GM15510 (cell line): Measurements from ENCODE around the gene TTC36.

Source experiments
- POLR2A ChIP-seq: IDR thresholded peaks from 3 replicates; pipeline ENCODE4 v1.6.1; 2011; ENCODE audit warnings: borderline replicate concordance; ENCODE audit not compliant: insufficient read length; ENCODE audit errors: extremely low read depth

The TTC36 gene, protein sequence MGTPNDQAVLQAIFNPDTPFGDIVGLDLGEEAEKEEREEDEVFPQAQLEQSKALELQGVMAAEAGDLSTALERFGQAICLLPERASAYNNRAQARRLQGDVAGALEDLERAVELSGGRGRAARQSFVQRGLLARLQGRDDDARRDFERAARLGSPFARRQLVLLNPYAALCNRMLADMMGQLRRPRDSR

GRCh38 chr11:118527109-118527508, at the start of gene TTC36:
TTC36 (plus strand) TSS chr11:118527474; CDS start chr11:118527495, 21 bp downstream.
- no peak for TF ChIP-seq POLR2A

DNA sequence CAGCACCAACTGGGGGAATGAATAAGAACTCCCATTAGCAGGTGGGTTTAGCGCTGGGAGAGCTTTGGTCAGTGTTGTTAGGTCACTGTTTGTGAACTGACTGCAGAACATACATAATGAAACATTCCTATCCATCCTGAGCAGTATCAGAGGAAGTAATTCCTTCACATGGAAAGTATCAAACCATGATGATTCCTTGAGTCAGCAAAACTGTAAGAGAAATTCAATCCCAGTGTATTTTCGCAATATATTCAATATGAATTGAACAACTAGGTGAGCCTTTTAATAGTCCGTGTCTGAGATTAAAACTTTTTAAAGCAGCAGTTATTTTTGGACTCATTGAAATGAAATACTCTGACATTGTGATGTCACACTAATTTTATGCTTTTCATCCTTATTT, 42.9 kb upstream of the TTC36 start:
- TF ChIP-seq POLR2A = no peak

DNA sequence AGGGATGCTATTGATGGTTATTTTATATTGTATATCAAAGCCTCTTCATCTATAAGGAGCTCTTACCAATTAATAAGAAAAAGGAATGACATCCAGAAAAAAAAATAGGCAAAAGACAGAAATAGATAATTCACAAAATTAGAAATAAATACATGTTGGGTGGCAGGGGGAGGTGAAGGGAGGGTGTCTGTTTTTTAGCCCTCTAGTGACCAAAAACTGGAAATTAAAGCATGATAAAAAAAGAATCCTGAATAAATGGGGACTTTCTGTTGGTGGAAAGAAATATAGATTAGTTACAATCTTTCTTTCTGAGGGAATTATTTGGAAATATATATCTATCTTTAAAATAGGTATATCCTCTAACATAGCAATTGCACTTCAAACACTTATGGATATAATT, 42.0 kb upstream of the TTC36 start:
- no peak for TF ChIP-seq POLR2A

- no peak for TF ChIP-seq POLR2A
Observed at GRCh38 chr11:118488480-118489109, 38.7 kb upstream of the TTC36 start.

- TF ChIP-seq POLR2A = no peak
Observed at GRCh38 chr11:118491041-118491440, 36.2 kb upstream of the TTC36 start.

- no peak for TF ChIP-seq POLR2A
Observed at GRCh38 chr11:118497831-118498230, 29.4 kb upstream of the TTC36 start.

- TF ChIP-seq POLR2A = no peak
Observed at GRCh38 chr11:118503216-118503615, 24.1 kb upstream of the TTC36 start.

DNA sequence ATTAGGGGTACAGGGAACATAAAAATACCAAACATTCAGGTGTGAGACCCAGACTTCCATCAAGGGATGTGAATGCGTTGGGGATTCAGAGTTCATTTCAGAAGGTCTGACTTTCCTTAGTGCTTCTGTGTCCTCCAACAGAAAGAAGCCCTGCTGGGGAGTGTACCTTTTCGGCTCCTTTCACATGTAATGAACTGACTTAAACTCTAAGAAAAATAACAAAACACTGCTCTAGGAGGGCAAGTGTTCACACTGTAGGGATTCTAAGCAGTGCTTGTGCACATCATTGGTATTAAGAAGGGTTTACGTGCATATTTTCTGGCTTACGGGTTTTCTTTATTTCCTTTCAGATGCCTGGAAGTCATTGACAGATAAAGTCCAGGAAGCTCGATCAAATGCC, 15.7 kb upstream of the TTC36 start:
- no peak for TF ChIP-seq POLR2A

DNA sequence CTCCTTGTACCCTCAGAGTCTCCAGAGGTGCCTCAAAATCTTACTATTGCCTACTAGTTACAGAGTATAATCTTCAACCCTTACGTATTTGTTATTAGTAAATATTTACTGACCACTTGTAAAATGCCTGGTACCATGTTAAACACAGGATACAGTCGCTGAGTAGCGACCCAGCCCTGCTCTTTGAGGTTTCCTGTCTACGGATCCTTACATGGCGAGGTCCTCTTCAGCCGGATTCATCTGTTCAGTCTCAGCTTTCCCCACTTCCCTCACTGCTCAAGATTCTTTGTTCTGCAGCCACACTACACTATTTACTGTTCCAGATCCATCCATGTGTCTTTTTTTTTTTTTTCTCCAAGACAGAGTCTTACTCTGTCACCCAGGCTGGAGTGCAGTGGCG, 13.2 kb upstream of the TTC36 start:
- TF ChIP-seq POLR2A = no peak

GRCh38 chr11:118519549-118519948, 7.7 kb upstream of the TTC36 start:
- no peak for TF ChIP-seq POLR2A

GRCh38 chr11:118521892-118522311, 5.4 kb upstream of the TTC36 start:
- TF ChIP-seq POLR2A = no peak

GRCh38 chr11:118522571-118523072, 4.7 kb upstream of the TTC36 start:
- no peak for TF ChIP-seq POLR2A

DNA sequence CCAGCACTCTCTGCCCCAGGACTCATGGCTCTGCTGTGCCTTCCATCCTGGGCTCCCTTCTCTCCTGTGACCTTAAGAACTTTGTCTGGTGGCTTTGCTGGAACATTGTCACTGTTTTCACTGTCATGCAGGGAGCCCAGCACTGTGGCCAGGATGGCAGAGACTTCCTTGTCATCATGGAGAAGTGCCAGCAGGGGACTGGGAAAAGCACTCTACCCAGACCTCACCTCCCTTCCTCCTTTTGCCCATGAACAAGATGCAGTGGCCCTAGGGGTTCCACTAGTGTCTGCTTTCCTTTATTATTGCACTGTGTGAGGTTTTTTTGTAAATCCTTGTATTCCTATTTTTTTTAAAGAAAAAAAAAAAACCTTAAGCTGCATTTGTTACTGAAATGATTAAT, 2.9 kb upstream of the TTC36 start:
- TF ChIP-seq POLR2A = no peak

DNA sequence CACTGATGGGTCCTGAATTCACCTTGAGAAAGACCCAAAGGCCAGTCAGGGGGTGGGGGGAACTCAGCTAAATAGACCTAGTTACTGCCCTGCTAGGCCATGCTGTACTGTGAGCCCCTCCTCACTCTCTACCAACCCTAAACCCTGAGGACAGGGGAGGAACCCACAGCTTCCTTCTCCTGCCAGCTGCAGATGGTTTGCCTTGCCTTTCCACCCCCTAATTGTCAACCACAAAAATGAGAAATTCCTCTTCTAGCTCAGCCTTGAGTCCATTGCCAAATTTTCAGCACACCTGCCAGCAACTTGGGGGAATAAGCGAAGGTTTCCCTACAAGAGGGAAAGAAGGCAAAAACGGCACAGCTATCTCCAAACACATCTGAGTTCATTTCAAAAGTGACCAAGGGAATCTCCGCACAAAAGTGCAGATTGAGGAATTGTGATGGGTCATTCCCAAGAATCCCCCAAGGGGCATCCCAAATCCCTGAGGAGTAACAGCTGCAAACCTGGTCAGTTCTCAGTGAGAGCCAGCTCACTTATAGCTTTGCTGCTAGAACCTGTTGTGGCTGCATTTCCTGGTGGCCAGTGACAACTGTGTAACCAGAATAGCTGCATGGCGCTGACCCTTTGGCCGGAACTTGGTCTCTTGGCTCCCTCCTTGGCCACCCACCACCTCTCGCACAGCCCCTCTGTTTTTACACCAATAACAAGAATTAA, 2.4 kb upstream of the TTC36 start:
- TF ChIP-seq POLR2A = no peak

DNA sequence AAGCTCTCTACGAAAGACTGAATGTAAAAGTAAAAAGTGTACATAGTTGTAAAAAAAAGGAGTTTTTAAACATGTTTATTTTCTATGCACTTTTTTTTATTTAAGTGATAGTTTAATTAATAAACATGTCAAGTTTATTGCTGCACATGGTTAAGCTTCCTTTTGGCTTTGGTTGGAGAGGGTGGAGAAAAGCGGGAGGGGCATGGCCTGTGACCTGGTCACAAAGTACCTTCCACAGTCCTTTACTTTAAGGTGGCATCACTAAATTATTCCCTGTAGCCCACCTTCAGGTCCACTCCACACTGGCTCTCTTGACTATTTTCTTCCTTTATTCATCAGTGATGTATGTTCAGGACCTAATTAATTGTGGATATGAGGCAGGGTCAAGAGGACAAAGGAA, 586 bp upstream of the TTC36 start:
- TF ChIP-seq POLR2A = no peak

DNA sequence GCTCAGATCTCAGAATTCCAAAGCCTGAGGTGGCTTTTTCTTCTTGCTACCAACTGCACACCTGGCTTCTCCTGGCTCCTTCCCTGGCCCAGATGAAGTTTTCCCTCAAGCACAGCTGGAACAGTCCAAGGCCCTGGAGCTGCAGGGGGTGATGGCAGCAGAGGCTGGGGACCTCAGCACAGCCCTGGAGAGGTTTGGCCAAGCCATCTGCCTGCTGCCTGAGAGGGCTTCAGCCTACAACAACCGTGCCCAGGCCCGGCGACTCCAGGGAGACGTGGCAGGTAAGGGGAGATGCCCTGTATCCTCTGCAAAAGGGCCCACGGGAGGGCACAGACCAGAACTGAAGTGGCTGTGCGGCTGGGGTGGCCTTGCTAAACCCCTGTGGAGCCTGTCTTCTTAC, 1.2 kb downstream of the TTC36 start:
- no peak for TF ChIP-seq POLR2A
